Keratinocyte (primary cell): ENCODE data around the gene DGCR8. TPM values are rescaled to one million over a fixed set of nuclear protein-coding genes. Genes with fewer than 3 reads are reported as not detected.

ENCODE experiments used
- DNase-seq: peaks from one replicate; pipeline ENCODE4 v3.0.0-alpha.2; 2011; ENCODE audit warnings: low read depth, missing footprints, low spot score
- FAIRE-seq: peaks from 2 replicates; lab custom pipeline; 2011; peaks lifted over from hg19 to GRCh38; lab: Jason Lieb, UNC
- H2AFZ ChIP-seq: 2 replicates; pipeline ENCODE4 v1.6.0; 2012; ENCODE audit warnings: low read length, control low read depth, inconsistent platforms; ENCODE audit not compliant: control insufficient read depth
- H3K27ac ChIP-seq: 2 replicates; pipeline ENCODE4 v1.5.1; 2011; ENCODE audit warnings: low read length; ENCODE audit not compliant: control insufficient read depth, insufficient read depth
- H3K27me3 ChIP-seq: 3 replicates; pipeline ENCODE4 v1.6.0; 2011; ENCODE audit warnings: low read length; ENCODE audit not compliant: control insufficient read depth, insufficient read depth; ENCODE audit errors: extremely low read depth
- H3K36me3 ChIP-seq, 2 experiments: 2 replicates in 1 of 2; 3 replicates in 1 of 2; pipeline ENCODE4 v1.5.1; 2011; ENCODE audit warnings: low read length in 2 of 2, mild to moderate bottlenecking in 1 of 2; ENCODE audit not compliant: control insufficient read depth in 2 of 2, insufficient read depth in 2 of 2; ENCODE audit errors: extremely low read depth in 1 of 2
- H3K4me1 ChIP-seq: 3 replicates; pipeline ENCODE4 v1.5.1; 2011; ENCODE audit warnings: low read length; ENCODE audit not compliant: control insufficient read depth, insufficient read depth; ENCODE audit errors: extremely low read depth
- H3K4me2 ChIP-seq: 3 replicates; pipeline ENCODE4 v1.6.0; 2011; ENCODE audit warnings: low read depth, low read length; ENCODE audit not compliant: control insufficient read depth, insufficient read depth; ENCODE audit errors: extremely low read depth
- H3K4me3 ChIP-seq, 3 experiments: fragments of 200-600 bp in 1 of 3; sonication (generic) in 1 of 3; 2 replicates in 2 of 3; 3 replicates in 1 of 3; pipeline ENCODE4 v1.5.1; 2011 to 2016; ENCODE audit warnings: low read length in 3 of 3, mild to moderate bottlenecking in 3 of 3, control low read depth in 2 of 3, inconsistent platforms in 1 of 3, low read depth in 1 of 3, mixed read lengths in 1 of 3, mixed run types in 1 of 3, moderate library complexity in 1 of 3; ENCODE audit not compliant: control insufficient read depth in 2 of 3, insufficient read depth in 2 of 3; ENCODE audit errors: extremely low read depth in 1 of 3
- H3K79me2 ChIP-seq: 2 replicates; pipeline ENCODE4 v1.6.0; 2012; ENCODE audit warnings: low read length; ENCODE audit not compliant: control insufficient read depth, insufficient read depth
- H3K9ac ChIP-seq: 3 replicates; pipeline ENCODE4 v1.6.0; 2011; ENCODE audit warnings: low read length; ENCODE audit not compliant: control insufficient read depth, insufficient read depth; ENCODE audit errors: extremely low read depth
- H3K9me1 ChIP-seq: 3 replicates; pipeline ENCODE4 v1.6.0; 2011; ENCODE audit warnings: low read length; ENCODE audit not compliant: control insufficient read depth, insufficient read depth; ENCODE audit errors: extremely low read depth
- H3K9me3 ChIP-seq: 2 replicates; pipeline ENCODE4 v1.5.1; 2012; ENCODE audit warnings: low read depth, low read length; ENCODE audit not compliant: control insufficient read depth
- H4K20me1 ChIP-seq: 3 replicates; pipeline ENCODE4 v1.6.0; 2011; ENCODE audit warnings: low read length; ENCODE audit not compliant: control insufficient read depth, insufficient read depth; ENCODE audit errors: extremely low read depth
- CTCF ChIP-seq, 3 experiments: IDR thresholded peaks in 1 of 3; conservative IDR thresholded peaks in 1 of 3; optimal IDR thresholded peaks in 1 of 3; 2 replicates in 2 of 3; 3 replicates in 1 of 3; pipeline versions ENCODE3 to v1.5.1; 2011; ENCODE audit warnings: low read length in 3 of 3, mild to moderate bottlenecking in 3 of 3, moderate library complexity in 2 of 3, control low read depth in 1 of 3, inconsistent platforms in 1 of 3; ENCODE audit not compliant: insufficient read depth in 2 of 3; ENCODE audit errors: extremely low read depth in 1 of 3
- EZH2 ChIP-seq: IDR thresholded peaks from one replicate; pipeline ENCODE4 v1.6.1; 2012; ENCODE audit warnings: inconsistent platforms, mild to moderate bottlenecking, low read length, moderate library complexity
- dilution Hi-C: fragments of 300-500 bp; cut with MboI; formaldehyde crosslinking; loops from one replicate; pipeline ENCODE4 v1.7.0; 2020; ENCODE audit warnings: low sequenced_read_pairs; ENCODE audit not compliant: extremely low pct_ligation_motif_present
- polyA plus RNA-seq, 5 experiments: library from polyadenylated mRNA; depleted of rRNA in 3 of 5; stranded (reverse) in 3 of 5; stranded (forward) in 1 of 5; unstranded in 1 of 5; fragments of >200 nt; gene quantifications; 1 replicate in 1 of 5; 2 replicates in 3 of 5; 3 replicates in 1 of 5; pipeline versions ENCODE4 v1.2.1 to v1.2.3, GENCODE V29; 2011 to 2012; ENCODE audit warnings: missing spikeins in 2 of 5, low read depth in 1 of 5, low replicate concordance in 1 of 5

The DGCR8 gene
- polyA plus RNA-seq, 1 donor (not counting 4 experiments of a cell fraction or from before 2014, with no cell fraction given) = 17.2 TPM

DNA sequence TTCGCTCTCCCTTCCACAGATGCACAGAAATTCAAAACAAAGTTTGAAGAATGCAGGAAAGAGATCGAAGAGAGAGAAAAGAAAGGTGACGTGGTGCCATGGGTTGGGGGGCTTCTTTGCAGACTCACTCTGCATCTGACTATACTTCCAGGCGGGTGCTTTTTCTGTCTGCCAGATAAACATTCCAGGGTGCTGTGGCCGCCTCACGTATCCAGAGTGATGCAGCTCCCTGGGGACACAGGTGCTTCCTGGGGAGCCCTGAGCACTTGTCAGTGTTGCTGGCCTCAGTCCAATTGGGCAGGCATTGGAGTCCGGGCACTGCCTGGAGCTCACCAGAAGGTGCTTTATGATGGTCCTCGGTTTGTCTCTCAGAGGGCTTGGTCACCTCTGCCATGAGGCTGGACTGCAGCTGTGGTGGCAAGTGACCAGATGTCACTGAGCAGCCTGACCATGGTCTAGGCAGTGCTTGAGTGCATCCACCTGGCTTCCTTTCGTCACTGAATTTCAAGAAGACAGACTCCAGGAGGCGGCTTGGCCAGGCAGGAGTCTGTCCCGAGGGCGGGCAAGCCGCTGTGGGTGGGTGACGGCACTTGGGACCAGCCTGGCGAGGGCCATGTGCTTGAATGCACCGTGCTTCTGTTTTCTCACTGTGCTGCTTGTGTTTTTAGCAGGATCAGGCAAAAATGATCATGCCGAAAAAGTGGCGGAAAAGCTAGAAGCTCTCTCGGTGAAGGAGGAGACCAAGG, 46.4 kb downstream of the DGCR8 start:
- Histone ChIP-seq H3K36me3 (peaks cover 19 to 29% of the 10 kb centered on the region in 2 experiments), H3K4me3 (no peak overlapping the region), H3K4me2 (no peak overlapping the region), H3K27ac (no peak overlapping the region), H3K9me1 (no peaks in the 10 kb centered on the region), H3K9me3 (no peaks in the 10 kb centered on the region), H3K9ac (no peak overlapping the region), H3K4me1 (no peaks in the 10 kb centered on the region), H3K79me2 (peaks cover 27% of the 10 kb centered on the region), H4K20me1 (peaks cover 2% of the 10 kb centered on the region), H2AFZ (no peak overlapping the region), H3K27me3 (no peaks in the 10 kb centered on the region)
- dilution Hi-C loops = no loop called here
- TF ChIP-seq EZH2 (no peak), CTCF (optimal IDR thresholded peaks at IDR 0.05 in 1 of 3, IDR thresholded peaks at IDR 0.05 in 1 of 3, conservative IDR thresholded peaks at IDR 0.05 in 1 of 3; ENCODE audit: extremely low read depth in 1 of 3, insufficient read depth in 2 of 3, low read length in 3 of 3) (no peak)
- FAIRE-seq (no peak), DNase-seq (no peak)

GRCh38 chr22:20127318-20127868, 47.4 kb downstream of the DGCR8 start:
- peaks cover 21% of the 10 kb centered on the region for H3K79me2 ChIP-seq
- no peak overlapping the region for H3K9ac ChIP-seq
- H3K27me3 ChIP-seq = no peaks in the 10 kb centered on the region
- H2AFZ ChIP-seq = no peak overlapping the region
- H3K9me1 ChIP-seq = no peaks in the 10 kb centered on the region
- no peak overlapping the region for H3K4me3 ChIP-seq
- H3K4me2 ChIP-seq = no peak overlapping the region
- H3K27ac ChIP-seq = no peak overlapping the region
- no peaks in the 10 kb centered on the region for H3K4me1 ChIP-seq
- no peaks in the 10 kb centered on the region for H3K9me3 ChIP-seq
- H3K36me3 ChIP-seq = peaks cover 18 to 22% of the 10 kb centered on the region in 2 experiments
- dilution Hi-C loops = no loop called here
- DNase-seq (no peak), FAIRE-seq (no peak)
- no peak for TF ChIP-seq CTCF (optimal IDR thresholded peaks at IDR 0.05 in 1 of 3, IDR thresholded peaks at IDR 0.05 in 1 of 3, conservative IDR thresholded peaks at IDR 0.05 in 1 of 3; ENCODE audit: extremely low read depth in 1 of 3, insufficient read depth in 2 of 3, low read length in 3 of 3)
- no peak for TF ChIP-seq EZH2
- H4K20me1 ChIP-seq = peaks cover under 1% of the 10 kb centered on the region
